NT2/D1 (cell line): ENCODE data around the gene ITGB6.

Source experiments
- DNase-seq: peaks from one replicate; pipeline ENCODE4 v3.0.0-alpha.2; 2011; ENCODE audit warnings: low read depth, low spot score
- H3K27me3 ChIP-seq: 2 replicates; pipeline ENCODE4 v1.6.0; 2011; ENCODE audit warnings: mild to moderate bottlenecking; ENCODE audit not compliant: insufficient read length, insufficient read depth
- H3K36me3 ChIP-seq: 2 replicates; pipeline ENCODE4 v1.6.1; 2011; ENCODE audit warnings: mild to moderate bottlenecking, low read length, mixed read lengths; ENCODE audit not compliant: insufficient read depth, insufficient read length
- H3K4me1 ChIP-seq: 2 replicates; pipeline ENCODE4 v1.5.1; 2011; ENCODE audit not compliant: insufficient read depth, insufficient read length
- H3K4me3 ChIP-seq: 2 replicates; pipeline ENCODE4 v1.5.1; 2011; ENCODE audit warnings: low read depth; ENCODE audit not compliant: insufficient read length
- H3K9ac ChIP-seq: 2 replicates; pipeline ENCODE4 v1.6.0; 2011; ENCODE audit warnings: low read depth; ENCODE audit not compliant: insufficient read length
- H3K9me3 ChIP-seq: 2 replicates; pipeline ENCODE4 v1.5.1; 2011; ENCODE audit warnings: mild to moderate bottlenecking, low read length; ENCODE audit not compliant: insufficient read depth
- SUZ12 ChIP-seq: IDR thresholded peaks from 2 replicates; pipeline ENCODE4 v1.6.1; 2011; ENCODE audit not compliant: insufficient read length, insufficient read depth; ENCODE audit errors: extremely low read depth
- YY1 ChIP-seq: IDR thresholded peaks from 2 replicates; pipeline ENCODE4 v1.6.1; 2011; ENCODE audit not compliant: insufficient read length, insufficient read depth
- ZNF274 ChIP-seq: IDR thresholded peaks from 2 replicates; pipeline ENCODE4 v1.6.1; 2011; ENCODE audit warnings: mild to moderate bottlenecking, low read depth, low read length

The ITGB6 gene

GRCh38 chr2:160207271-160207670 is 7.2 kb upstream of the ITGB6 start:
- Histone ChIP-seq H3K36me3 (no peaks in the 10 kb centered on the region), H3K27me3 (no peaks in the 10 kb centered on the region), H3K4me3 (no peak overlapping the region), H3K9ac (no peak overlapping the region), H3K9me3 (peaks cover 7% of the 10 kb centered on the region), H3K4me1 (no peaks in the 10 kb centered on the region)
- no peak for DNase-seq
- TF ChIP-seq YY1 (no peak), ZNF274 (no peak), SUZ12 (no peak)

GRCh38 chr2:160206436-160206835 is 6.4 kb upstream of the ITGB6 start:
- H3K9ac ChIP-seq = no peak overlapping the region
- no peaks in the 10 kb centered on the region for H3K36me3 ChIP-seq
- no peak for TF ChIP-seq YY1
- no peak for TF ChIP-seq ZNF274
- TF ChIP-seq SUZ12 = no peak
- H3K4me1 ChIP-seq = no peaks in the 10 kb centered on the region
- H3K4me3 ChIP-seq = no peak overlapping the region
- no peaks in the 10 kb centered on the region for H3K27me3 ChIP-seq
- peaks cover 7% of the 10 kb centered on the region for H3K9me3 ChIP-seq
- DNase-seq = no peak

- Histone ChIP-seq H3K9me3 (peaks cover 7% of the 10 kb centered on the region), H3K36me3 (no peaks in the 10 kb centered on the region), H3K4me1 (no peaks in the 10 kb centered on the region), H3K9ac (no peak overlapping the region), H3K27me3 (no peaks in the 10 kb centered on the region), H3K4me3 (no peak overlapping the region)
- peak; percentile 18 for DNase-seq
- no peak for TF ChIP-seq YY1
- no peak for TF ChIP-seq SUZ12
- TF ChIP-seq ZNF274 = no peak
Measured at GRCh38 chr2:160205505-160205904, 5.4 kb upstream of the ITGB6 start.

GRCh38 chr2:160203422-160203821 is 3.4 kb upstream of the ITGB6 start:
- Histone ChIP-seq H3K9ac (no peak overlapping the region), H3K27me3 (no peaks in the 10 kb centered on the region), H3K4me1 (no peaks in the 10 kb centered on the region), H3K36me3 (no peaks in the 10 kb centered on the region), H3K4me3 (no peak overlapping the region), H3K9me3 (peaks cover 7% of the 10 kb centered on the region)
- DNase-seq = no peak
- TF ChIP-seq YY1 = no peak
- TF ChIP-seq ZNF274 = no peak
- TF ChIP-seq SUZ12 = no peak

GRCh38 chr2:160203007-160203406 is 2.9 kb upstream of the ITGB6 start:
- H3K9ac ChIP-seq = no peak overlapping the region
- H3K4me1 ChIP-seq = no peaks in the 10 kb centered on the region
- H3K9me3 ChIP-seq = peaks cover 7% of the 10 kb centered on the region
- H3K36me3 ChIP-seq = no peaks in the 10 kb centered on the region
- no peak for TF ChIP-seq ZNF274
- no peaks in the 10 kb centered on the region for H3K27me3 ChIP-seq
- DNase-seq = no peak
- H3K4me3 ChIP-seq = no peak overlapping the region

- Histone ChIP-seq H3K4me3 (no peak overlapping the region), H3K9me3 (peaks cover 7% of the 10 kb centered on the region), H3K27me3 (no peaks in the 10 kb centered on the region), H3K4me1 (no peaks in the 10 kb centered on the region), H3K9ac (no peak overlapping the region), H3K36me3 (no peaks in the 10 kb centered on the region)
- DNase-seq = no peak
- TF ChIP-seq YY1 (no peak), SUZ12 (no peak), ZNF274 (no peak)
Measured at GRCh38 chr2:160201849-160202539, 1.9 kb upstream of the ITGB6 start.

- Histone ChIP-seq H3K9me3 (no peaks in the 10 kb centered on the region), H3K27me3 (no peaks in the 10 kb centered on the region), H3K36me3 (no peaks in the 10 kb centered on the region), H3K4me3 (no peak overlapping the region), H3K9ac (no peak overlapping the region), H3K4me1 (no peaks in the 10 kb centered on the region)
- DNase-seq = no peak
- TF ChIP-seq SUZ12 (no peak), ZNF274 (no peak), YY1 (no peak)
Measured at GRCh38 chr2:160200921-160201320, 849 bp upstream of the ITGB6 start.

GRCh38 chr2:160199053-160199452 is 1.0 kb downstream of the ITGB6 start:
- H3K9ac ChIP-seq = no peak overlapping the region
- TF ChIP-seq SUZ12 (no peak), ZNF274 (no peak), YY1 (no peak)
- H3K36me3 ChIP-seq = no peaks in the 10 kb centered on the region
- no peak overlapping the region for H3K4me3 ChIP-seq
- no peaks in the 10 kb centered on the region for H3K27me3 ChIP-seq
- DNase-seq = no peak
- no peaks in the 10 kb centered on the region for H3K9me3 ChIP-seq
- no peaks in the 10 kb centered on the region for H3K4me1 ChIP-seq
